Bladder microvascular endothelial cell (primary cell): ENCODE data around the gene PDGFA. TPM values are rescaled to one million over a fixed set of nuclear protein-coding genes. Genes with fewer than 3 reads are reported as not detected.

Experiments
- total RNA-seq: library from RNA; depleted of rRNA; stranded (reverse); fragments of >200 nt; gene quantifications from 2 replicates; pipeline ENCODE4 v1.2.3, GENCODE V29; 2014

Gene PDGFA
- total RNA-seq = 32.1 and 88.4 TPM in 2 replicates

GRCh38 chr7:519484-520390, at the start of gene PDGFA:
Gene PDGFA, minus strand, starts transcription at chr7:519846. Its CDS starts 845 bp downstream, at chr7:519001.

Other genes starting within 250 kb of the PDGFA start
- gene FOXL3, start 229.7 kb downstream of the PDGFA start, total RNA-seq = not detected in 2 replicates
- 12.8 and 27.6 TPM in 2 replicates for gene DNAAF5, start 206.9 kb upstream of the PDGFA start, total RNA-seq
- gene PRKAR1B, start 207.4 kb upstream of the PDGFA start, total RNA-seq = 33.2 and 63.3 TPM in 2 replicates